Thyroid gland (tissue), 4 donors: ENCODE measurements around the gene LAX1.

Experiments used
- CTCF ChIP-seq, 6 experiments: fragments of 200-600 bp in 3 of 6; fragments of 450-650 bp in 3 of 6; sonication (generic) in 3 of 6; IDR thresholded peaks; one replicate each; pipeline ENCODE4 v1.5.1; 2016 to 2019; ENCODE audit warnings: antibody characterized with exemption in 6 of 6, mild to moderate bottlenecking in 2 of 6, inconsistent platforms in 1 of 6, moderate library complexity in 1 of 6
- POLR2A ChIP-seq, 2 donors: fragments of 450-650 bp; IDR thresholded peaks; one replicate each; pipeline ENCODE4 v1.6.1; 2017; ENCODE audit warnings: antibody characterized with exemption in 2 of 2, mild to moderate bottlenecking in 2 of 2, moderate library complexity in 1 of 2

GRCh38 chr1:203771901-203772301, 6.9 kb downstream of the LAX1 start:
- TF ChIP-seq CTCF (IDR thresholded peaks at IDR 0.05) (no peak), POLR2A (IDR thresholded peaks at IDR 0.05) (no peak)
